Smooth muscle cell (in vitro differentiated cells): ENCODE results near the gene GIGYF1. TPM values are rescaled to one million over a fixed set of nuclear protein-coding genes. Genes with fewer than 3 reads are reported as not detected.

Experiments used
- DNase-seq: peaks from one replicate; lab custom pipeline; 2025; ENCODE audit not compliant: unreplicated experiment; lab: John Stamatoyannopoulos, UW
- H2AFZ ChIP-seq: fragments of 200-600 bp; sonication (generic); 2 replicates; pipeline ENCODE4 v1.6.0; 2016; ENCODE audit warnings: antibody characterized with exemption, low read depth, mild to moderate bottlenecking
- H3F3A ChIP-seq: fragments of 200-600 bp; sonication (generic); 2 replicates; pipeline ENCODE4 v1.6.0; 2017; ENCODE audit warnings: antibody characterized with exemption, low read depth
- H3K27ac ChIP-seq: fragments of 200-600 bp; sonication (generic); 2 replicates; pipeline ENCODE4 v1.5.1; 2016; ENCODE audit warnings: low read depth, mild to moderate bottlenecking
- H3K27me3 ChIP-seq: fragments of 200-600 bp; sonication (generic); 2 replicates; pipeline ENCODE4 v1.6.1; 2016; ENCODE audit warnings: low read depth, mild to moderate bottlenecking
- H3K36me3 ChIP-seq: fragments of 200-600 bp; sonication (generic); 2 replicates; pipeline ENCODE4 v1.5.1; 2016; ENCODE audit warnings: low read depth
- H3K4me1 ChIP-seq: fragments of 200-600 bp; sonication (generic); 2 replicates; pipeline ENCODE4 v1.5.1; 2016; ENCODE audit warnings: low read depth
- H3K4me2 ChIP-seq: fragments of 200-600 bp; sonication (generic); 2 replicates; pipeline ENCODE4 v1.6.0; 2016; ENCODE audit warnings: mild to moderate bottlenecking
- H3K4me3 ChIP-seq: fragments of 200-600 bp; sonication (generic); 2 replicates; pipeline ENCODE4 v1.5.1; 2016; ENCODE audit warnings: mild to moderate bottlenecking
- H3K79me2 ChIP-seq: fragments of 200-600 bp; sonication (generic); 2 replicates; pipeline ENCODE4 v1.6.0; 2016; ENCODE audit warnings: low read depth, mild to moderate bottlenecking
- H3K9ac ChIP-seq: fragments of 200-600 bp; sonication (generic); 2 replicates; pipeline ENCODE4 v1.6.0; 2016; ENCODE audit warnings: low read depth
- H3K9me3 ChIP-seq: fragments of 200-600 bp; sonication (generic); replicated peaks from 2 replicates; pipeline ENCODE4 v1.5.1; 2016; ENCODE audit warnings: low read depth
- H4K20me1 ChIP-seq: fragments of 200-600 bp; sonication (generic); 2 replicates; pipeline ENCODE4 v1.6.0; 2016; ENCODE audit warnings: low read depth
- CTCF ChIP-seq: fragments of 200-600 bp; sonication (generic); IDR thresholded peaks from 2 replicates; pipeline ENCODE4 v1.5.1; 2017; ENCODE audit warnings: borderline replicate concordance, mild to moderate bottlenecking, antibody characterized with exemption; ENCODE audit not compliant: insufficient read depth, poor library complexity, severe bottlenecking
- WGBS: methylation state at CpG from one replicate; pipeline ENCODE4 v1.1.7; 2016; ENCODE audit warnings: low lambda C conversion rate; 5-methylcytosine and 5-hydroxymethylcytosine counted together
- polyA plus RNA-seq: library from polyadenylated mRNA; unstranded; fragments of >200 nt; fragmentation: Nextera tagmentation; extraction: Ambion mirVana; gene quantifications from 2 replicates; pipeline ENCODE4 v1.2.1, GENCODE V29; 2016
- total RNA-seq: library from RNA; depleted of rRNA; stranded (reverse); fragments of >200 nt; gene quantifications from 2 replicates; pipeline ENCODE4 v1.2.3, GENCODE V29; 2014

Gene GIGYF1
- total and polyA plus RNA-seq, 2 experiments from 2014 or later = 8.5 to 13.1 TPM

- Histone ChIP-seq H2AFZ (no peak overlapping the region), H3K79me2 (peaks cover 10% of the 10 kb centered on the region), H3K27me3 (no peaks in the 10 kb centered on the region), H3K9me3 (no peaks in the 10 kb centered on the region), H3K4me1 (no peaks in the 10 kb centered on the region), H3K27ac (no peak overlapping the region), H4K20me1 (peaks cover 60% of the 10 kb centered on the region), H3K4me3 (no peak overlapping the region), H3F3A (no peaks in the 10 kb centered on the region), H3K4me2 (no peak overlapping the region), H3K36me3 (no peaks in the 10 kb centered on the region), H3K9ac (no peak overlapping the region)
- DNase-seq = no peak
- WGBS = 97% methylated on average over 35 of the region's 37 CpGs
- TF ChIP-seq CTCF = no peak
These were observed 10.2 kb downstream of the GIGYF1 start for GRCh38 chr7:100683659-100684533.

DNA sequence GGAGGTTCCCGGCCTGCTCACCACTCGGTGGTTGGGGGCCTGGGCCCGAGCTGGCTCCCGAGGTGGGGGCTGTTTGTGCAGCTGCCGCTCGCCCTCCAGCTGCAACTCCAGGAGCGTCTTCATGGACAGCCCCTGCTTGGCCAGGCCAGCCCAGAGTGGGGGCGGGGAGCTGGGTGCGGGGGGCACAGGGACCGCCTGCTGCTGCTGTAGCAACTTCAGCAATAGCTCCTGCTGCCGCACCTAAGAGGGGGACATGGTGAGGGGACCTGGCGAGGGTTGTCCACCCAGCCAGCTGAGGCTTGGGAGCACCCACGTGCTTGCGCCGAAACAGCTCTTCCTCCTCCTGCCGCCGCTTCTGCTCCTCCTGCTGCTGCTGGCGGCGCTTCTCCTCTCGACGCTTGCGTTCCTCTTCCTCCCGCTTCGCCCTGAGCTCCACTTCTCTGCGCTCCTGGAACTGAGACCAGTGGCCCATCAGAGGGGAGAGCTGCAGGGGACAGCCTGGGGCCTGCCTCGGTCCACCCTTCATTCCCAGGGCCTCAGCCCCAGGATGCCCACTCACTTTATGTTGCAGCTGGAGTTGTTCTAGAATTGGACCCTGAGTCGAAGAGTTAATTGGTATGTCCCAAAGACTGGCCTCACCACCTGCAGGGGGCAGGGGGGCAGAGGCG lies 10.9 kb downstream of the GIGYF1 start:
- Histone ChIP-seq H3K36me3 (no peaks in the 10 kb centered on the region), H3K9ac (no peak overlapping the region), H3K4me3 (no peak overlapping the region)

GRCh38 chr7:100682228-100682741 lies 11.8 kb downstream of the GIGYF1 start:
- Histone ChIP-seq H4K20me1 (peaks cover 60% of the 10 kb centered on the region), H3K4me2 (no peak overlapping the region), H3K79me2 (no peaks in the 10 kb centered on the region), H3K4me3 (no peak overlapping the region), H3K9me3 (no peaks in the 10 kb centered on the region), H3F3A (no peaks in the 10 kb centered on the region), H3K27me3 (no peaks in the 10 kb centered on the region), H3K9ac (no peak overlapping the region), H3K36me3 (no peaks in the 10 kb centered on the region), H3K4me1 (no peaks in the 10 kb centered on the region), H3K27ac (no peak overlapping the region), H2AFZ (no peak overlapping the region)
- 72% methylated on average over 18 of the region's 25 CpGs for WGBS
- DNase-seq = no peak
- TF ChIP-seq CTCF = no peak

More for the DNA sequence above, 10.9 kb downstream of the GIGYF1 start:
- no peaks in the 10 kb centered on the region for H3F3A ChIP-seq
- no peak overlapping the region for H3K27ac ChIP-seq
- peaks cover 60% of the 10 kb centered on the region for H4K20me1 ChIP-seq
- no peak overlapping the region for H3K4me2 ChIP-seq
- H3K27me3 ChIP-seq = no peaks in the 10 kb centered on the region
- 90% methylated on average over 23 of the region's 28 CpGs for WGBS
- peaks cover 2% of the 10 kb centered on the region for H3K79me2 ChIP-seq
- no peak for TF ChIP-seq CTCF
- no peak overlapping the region for H2AFZ ChIP-seq
- no peak for DNase-seq
- no peaks in the 10 kb centered on the region for H3K4me1 ChIP-seq
- H3K9me3 ChIP-seq = no peaks in the 10 kb centered on the region
